ENCODE data around the gene PARP12. TPM values are rescaled to one million over a fixed set of nuclear protein-coding genes. Genes with fewer than 3 reads are reported as not detected.

The PARP12 gene
- total RNA-seq, 1 donor from 2014 or later, result 2.9 TPM

- Mint-ChIP-seq H3K4me1 (no peaks in the 10 kb centered on the region), H3K36me3 (ENCODE audit: low read depth) (peaks cover 6% of the 10 kb centered on the region), H3K9me3 (no peaks in the 10 kb centered on the region), H3K27ac (ENCODE audit: unreplicated experiment) (no peak overlapping the region), H3K27me3 (ENCODE audit: low read depth) (peaks cover 46% of the 10 kb centered on the region), H3K4me3 (peak overlapping the region; percentile 28)
- TF ChIP-seq CTCF (conservative IDR thresholded peaks at IDR 0.05), result no peak
- no peak for DNase-seq (ENCODE audit: low read depth, low spot score)
Measured at GRCh38 chr7:140059273-140060242, 3.2 kb downstream of the PARP12 start.

GRCh38 chr7:140058517-140058916, 4.2 kb downstream of the PARP12 start:
- DNase-seq (ENCODE audit: low read depth, low spot score), result no peak
- H3K9me3 Mint-ChIP-seq, result no peaks in the 10 kb centered on the region
- peaks cover 1% of the 10 kb centered on the region for H3K36me3 Mint-ChIP-seq (ENCODE audit: low read depth)
- no peak for TF ChIP-seq CTCF (conservative IDR thresholded peaks at IDR 0.05)
- H3K4me1 Mint-ChIP-seq, result no peaks in the 10 kb centered on the region
- H3K27me3 Mint-ChIP-seq (ENCODE audit: low read depth), result peaks cover 40% of the 10 kb centered on the region
- no peak overlapping the region for H3K27ac Mint-ChIP-seq (ENCODE audit: unreplicated experiment)
- no peak overlapping the region for H3K4me3 Mint-ChIP-seq

- no peak for TF ChIP-seq CTCF (conservative IDR thresholded peaks at IDR 0.05)
- Mint-ChIP-seq H3K4me3 (no peak overlapping the region), H3K27ac (ENCODE audit: unreplicated experiment) (no peak overlapping the region), H3K36me3 (ENCODE audit: low read depth) (no peaks in the 10 kb centered on the region), H3K4me1 (no peaks in the 10 kb centered on the region), H3K9me3 (no peaks in the 10 kb centered on the region), H3K27me3 (ENCODE audit: low read depth) (peaks cover 33% of the 10 kb centered on the region)
- DNase-seq (ENCODE audit: low read depth, low spot score), result no peak
Measured at GRCh38 chr7:140057143-140057535, 5.6 kb downstream of the PARP12 start.

GRCh38 chr7:140056431-140057142, 6.2 kb downstream of the PARP12 start:
- Mint-ChIP-seq H3K4me3 (no peak overlapping the region), H3K9me3 (no peaks in the 10 kb centered on the region), H3K27me3 (ENCODE audit: low read depth) (peaks cover 28% of the 10 kb centered on the region), H3K27ac (ENCODE audit: unreplicated experiment) (no peak overlapping the region), H3K4me1 (no peaks in the 10 kb centered on the region), H3K36me3 (ENCODE audit: low read depth) (no peaks in the 10 kb centered on the region)
- no peak for TF ChIP-seq CTCF (conservative IDR thresholded peaks at IDR 0.05)
- no peak for DNase-seq (ENCODE audit: low read depth, low spot score)

GRCh38 chr7:140055833-140056232, 6.9 kb downstream of the PARP12 start:
- Mint-ChIP-seq H3K9me3 (no peaks in the 10 kb centered on the region), H3K4me1 (no peaks in the 10 kb centered on the region), H3K4me3 (no peak overlapping the region), H3K27ac (ENCODE audit: unreplicated experiment) (no peak overlapping the region), H3K27me3 (ENCODE audit: low read depth) (peaks cover 21% of the 10 kb centered on the region), H3K36me3 (ENCODE audit: low read depth) (no peaks in the 10 kb centered on the region)
- no peak for TF ChIP-seq CTCF (conservative IDR thresholded peaks at IDR 0.05)
- DNase-seq (ENCODE audit: low read depth, low spot score), result no peak
